Metanephros (tissue), 1 donor: ENCODE measurements around the gene ZXDC. TPM values are rescaled to one million over a fixed set of nuclear protein-coding genes. Genes with fewer than 3 reads are reported as not detected.

ENCODE experiments used
- total RNA-seq: library from RNA; depleted of rRNA; stranded (reverse); fragments of >200 nt; gene quantifications from one replicate; pipeline ENCODE4 v1.2.3, GENCODE V29; 2014

ZXDC gene, protein sequence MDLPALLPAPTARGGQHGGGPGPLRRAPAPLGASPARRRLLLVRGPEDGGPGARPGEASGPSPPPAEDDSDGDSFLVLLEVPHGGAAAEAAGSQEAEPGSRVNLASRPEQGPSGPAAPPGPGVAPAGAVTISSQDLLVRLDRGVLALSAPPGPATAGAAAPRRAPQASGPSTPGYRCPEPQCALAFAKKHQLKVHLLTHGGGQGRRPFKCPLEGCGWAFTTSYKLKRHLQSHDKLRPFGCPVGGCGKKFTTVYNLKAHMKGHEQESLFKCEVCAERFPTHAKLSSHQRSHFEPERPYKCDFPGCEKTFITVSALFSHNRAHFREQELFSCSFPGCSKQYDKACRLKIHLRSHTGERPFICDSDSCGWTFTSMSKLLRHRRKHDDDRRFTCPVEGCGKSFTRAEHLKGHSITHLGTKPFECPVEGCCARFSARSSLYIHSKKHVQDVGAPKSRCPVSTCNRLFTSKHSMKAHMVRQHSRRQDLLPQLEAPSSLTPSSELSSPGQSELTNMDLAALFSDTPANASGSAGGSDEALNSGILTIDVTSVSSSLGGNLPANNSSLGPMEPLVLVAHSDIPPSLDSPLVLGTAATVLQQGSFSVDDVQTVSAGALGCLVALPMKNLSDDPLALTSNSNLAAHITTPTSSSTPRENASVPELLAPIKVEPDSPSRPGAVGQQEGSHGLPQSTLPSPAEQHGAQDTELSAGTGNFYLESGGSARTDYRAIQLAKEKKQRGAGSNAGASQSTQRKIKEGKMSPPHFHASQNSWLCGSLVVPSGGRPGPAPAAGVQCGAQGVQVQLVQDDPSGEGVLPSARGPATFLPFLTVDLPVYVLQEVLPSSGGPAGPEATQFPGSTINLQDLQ
- total RNA-seq = 48.3 TPM

DNA sequence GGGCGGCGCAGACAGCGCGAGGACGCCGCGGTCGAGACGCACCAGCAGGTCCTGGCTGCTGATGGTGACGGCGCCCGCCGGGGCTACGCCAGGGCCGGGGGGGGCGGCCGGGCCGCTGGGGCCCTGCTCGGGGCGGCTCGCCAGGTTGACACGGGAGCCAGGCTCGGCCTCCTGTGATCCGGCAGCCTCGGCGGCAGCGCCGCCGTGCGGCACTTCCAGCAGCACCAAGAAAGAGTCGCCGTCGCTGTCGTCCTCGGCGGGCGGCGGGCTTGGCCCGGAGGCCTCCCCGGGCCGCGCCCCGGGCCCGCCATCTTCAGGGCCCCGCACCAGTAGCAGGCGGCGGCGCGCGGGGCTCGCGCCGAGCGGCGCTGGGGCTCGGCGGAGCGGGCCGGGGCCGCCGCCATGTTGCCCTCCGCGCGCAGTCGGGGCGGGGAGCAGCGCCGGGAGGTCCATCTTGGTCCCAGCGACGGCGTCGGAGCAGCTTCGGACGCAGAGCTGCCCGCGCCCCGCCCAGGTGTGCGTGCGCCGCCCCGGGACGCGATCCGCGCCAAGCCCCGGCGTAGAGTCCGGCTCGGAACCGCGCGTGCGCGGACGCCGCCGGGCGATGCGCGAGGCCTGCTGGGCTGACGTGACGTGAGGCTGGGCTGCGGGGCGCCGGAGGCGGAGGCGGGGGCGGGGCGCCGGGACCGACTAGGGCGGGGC is at the start of gene ZXDC:
Gene ZXDC (minus strand): TSS at position 479 of the 702 bp plus-strand sequence. CDS start 26 bp downstream, at position 453.

GRCh38 chr3:126523745-126524428 is 48.2 kb upstream of the ZXDC start, which contains the start of gene CHST13:
Gene CHST13 (plus strand): TSS chr3:126524155. CDS start chr3:126524333, 178 bp downstream.

GRCh38 chr3:126517291-126517951 is 41.7 kb upstream of the ZXDC start, which contains the start of gene UROC1:
Gene UROC1 (minus strand): TSS chr3:126517773. CDS start chr3:126517719, 54 bp downstream.

GRCh38 chr3:126394179-126394976 is 81.3 kb downstream of the ZXDC start, which contains the start of gene CFAP100:
Gene CFAP100 (plus strand): TSS chr3:126394909. CDS start chr3:126396001, 1,092 bp downstream.

Other genes starting within 250 kb of the ZXDC start
- gene KLF15, start 118.5 kb downstream of the ZXDC start, total RNA-seq = 15.6 TPM
- 0.93 TPM for gene CFAP100, start 81.0 kb downstream of the ZXDC start, total RNA-seq
- gene UROC1, start 41.9 kb upstream of the ZXDC start, total RNA-seq = 0.35 TPM
- 7.9 TPM for gene CHST13, start 48.3 kb upstream of the ZXDC start, total RNA-seq
- gene C3orf22, start 83.0 kb upstream of the ZXDC start, total RNA-seq = 0.12 TPM
- 19.2 TPM for gene TXNRD3, start 179.2 kb upstream of the ZXDC start, total RNA-seq
- 12.4 TPM for gene CHCHD6, start 228.3 kb upstream of the ZXDC start, total RNA-seq